ENCODE results near the gene TMEM217.

TMEM217 gene

GRCh38 chr6:37288247-37288646, 30.3 kb upstream of the TMEM217 start:
- TF ChIP-seq CTCF (conservative IDR thresholded peaks at IDR 0.05; ENCODE audit: low read depth), result no peak
- no peak overlapping the region for H3K27ac ChIP-seq
- DNase-seq (ENCODE audit: low spot score), result no peak
- ChIA-PET POLR2A (ENCODE audit: low non-redundant PET) (no interaction called here), CTCF (no interaction called here)

- no peak for TF ChIP-seq CTCF (conservative IDR thresholded peaks at IDR 0.05; ENCODE audit: low read depth)
- DNase-seq (ENCODE audit: low spot score), result no peak
- ChIA-PET CTCF (no interaction called here), POLR2A (ENCODE audit: low non-redundant PET) (no interaction called here)
- H3K27ac ChIP-seq, result no peak overlapping the region
Measured at GRCh38 chr6:37287519-37288157, 29.7 kb upstream of the TMEM217 start.

- ChIA-PET POLR2A (ENCODE audit: low non-redundant PET) (no interaction called here), CTCF (interaction anchor here (0.6 to 1.0 kb wide), 3 partner anchors 14 to 645 kb away, joined by 4 to 8 read pairs (median 4); no protein-coding TSS in a partner anchor)
- no peak overlapping the region for H3K27ac ChIP-seq
- TF ChIP-seq CTCF (conservative IDR thresholded peaks at IDR 0.05; ENCODE audit: low read depth), result no peak
- no peak for DNase-seq (ENCODE audit: low spot score)
Measured at GRCh38 chr6:37285861-37286311, 27.9 kb upstream of the TMEM217 start.

GRCh38 chr6:37284781-37285180, 26.8 kb upstream of the TMEM217 start:
- no peak for DNase-seq (ENCODE audit: low spot score)
- POLR2A ChIA-PET (ENCODE audit: low non-redundant PET), result no interaction called here
- CTCF ChIA-PET, result interaction anchor here (0.5 to 1.0 kb wide), 2 partner anchors 15 to 30 kb away, joined by 4 read pairs; no protein-coding TSS in a partner anchor
- no peak overlapping the region for H3K27ac ChIP-seq
- TF ChIP-seq CTCF (conservative IDR thresholded peaks at IDR 0.05; ENCODE audit: low read depth), result no peak

GRCh38 chr6:37283671-37284151, 25.8 kb upstream of the TMEM217 start:
- ChIA-PET CTCF (no interaction called here), POLR2A (ENCODE audit: low non-redundant PET) (no interaction called here)
- H3K27ac ChIP-seq, result no peak overlapping the region
- no peak for DNase-seq (ENCODE audit: low spot score)
- no peak for TF ChIP-seq CTCF (conservative IDR thresholded peaks at IDR 0.05; ENCODE audit: low read depth)

GRCh38 chr6:37283268-37283667, 25.3 kb upstream of the TMEM217 start:
- ChIA-PET CTCF (no interaction called here), POLR2A (ENCODE audit: low non-redundant PET) (no interaction called here)
- no peak for TF ChIP-seq CTCF (conservative IDR thresholded peaks at IDR 0.05; ENCODE audit: low read depth)
- no peak for DNase-seq (ENCODE audit: low spot score)
- H3K27ac ChIP-seq, result no peak overlapping the region

Data from RWPE1 (cell line).